KMS-11 (cell line): ENCODE results near the gene TARDBP.
A peak's percentile ranks its signal among the peaks of the same experiment; 100 is the strongest.

ENCODE experiments used
- H2AFZ ChIP-seq: fragments of 200-600 bp; sonication (generic); 2 replicates; pipeline ENCODE4 v1.6.1; 2016; ENCODE audit warnings: antibody characterized with exemption, mixed run types, low read depth
- H3K27ac ChIP-seq: fragments of 200-600 bp; sonication (generic); 2 replicates; pipeline ENCODE4 v1.6.1; 2016; ENCODE audit warnings: mild to moderate bottlenecking, mixed run types
- H3K27me3 ChIP-seq: fragments of 200-600 bp; sonication (generic); 2 replicates; pipeline ENCODE4 v1.6.1; 2017; ENCODE audit warnings: mild to moderate bottlenecking, low read depth, mixed run types, moderate library complexity; ENCODE audit not compliant: insufficient read depth
- H3K36me3 ChIP-seq: fragments of 200-600 bp; sonication (generic); 2 replicates; pipeline ENCODE4 v1.6.1; 2017; ENCODE audit warnings: mild to moderate bottlenecking, mixed run types; ENCODE audit not compliant: insufficient read depth
- H3K4me1 ChIP-seq: fragments of 200-600 bp; sonication (generic); 2 replicates; pipeline ENCODE4 v1.6.1; 2016; ENCODE audit warnings: mild to moderate bottlenecking, low read depth, mixed run types; ENCODE audit not compliant: poor library complexity, severe bottlenecking
- H3K4me2 ChIP-seq: fragments of 200-600 bp; sonication (generic); 2 replicates; pipeline ENCODE4 v1.7.0; 2016; ENCODE audit warnings: mild to moderate bottlenecking, mixed run types
- H3K4me3 ChIP-seq: fragments of 200-600 bp; sonication (generic); IDR thresholded peaks from 2 replicates; pipeline ENCODE4 v1.6.1; 2017; ENCODE audit warnings: low read depth, low read length, mixed read lengths; ENCODE audit not compliant: insufficient read depth
- H3K79me2 ChIP-seq: fragments of 200-600 bp; sonication (generic); 2 replicates; pipeline ENCODE4 v1.6.1; 2016; ENCODE audit warnings: low read depth, mixed run types; ENCODE audit not compliant: insufficient read depth
- H3K9ac ChIP-seq: fragments of 200-600 bp; sonication (generic); 2 replicates; pipeline ENCODE4 v1.6.1; 2016; ENCODE audit warnings: mild to moderate bottlenecking, mixed run types
- H4K20me1 ChIP-seq: fragments of 200-600 bp; sonication (generic); 2 replicates; pipeline ENCODE4 v1.6.1; 2016; ENCODE audit warnings: mild to moderate bottlenecking, mixed run types; ENCODE audit not compliant: insufficient read depth
- TF ChIP-seq, protein P1 (sequence below): fragments of 200-600 bp; sonication (generic); conservative IDR thresholded peaks from 2 replicates; pipeline ENCODE4 v1.6.1; 2017; ENCODE audit warnings: low read depth, mild to moderate bottlenecking, antibody characterized with exemption, low read length, moderate library complexity, mixed read lengths

The TARDBP gene

DNA sequence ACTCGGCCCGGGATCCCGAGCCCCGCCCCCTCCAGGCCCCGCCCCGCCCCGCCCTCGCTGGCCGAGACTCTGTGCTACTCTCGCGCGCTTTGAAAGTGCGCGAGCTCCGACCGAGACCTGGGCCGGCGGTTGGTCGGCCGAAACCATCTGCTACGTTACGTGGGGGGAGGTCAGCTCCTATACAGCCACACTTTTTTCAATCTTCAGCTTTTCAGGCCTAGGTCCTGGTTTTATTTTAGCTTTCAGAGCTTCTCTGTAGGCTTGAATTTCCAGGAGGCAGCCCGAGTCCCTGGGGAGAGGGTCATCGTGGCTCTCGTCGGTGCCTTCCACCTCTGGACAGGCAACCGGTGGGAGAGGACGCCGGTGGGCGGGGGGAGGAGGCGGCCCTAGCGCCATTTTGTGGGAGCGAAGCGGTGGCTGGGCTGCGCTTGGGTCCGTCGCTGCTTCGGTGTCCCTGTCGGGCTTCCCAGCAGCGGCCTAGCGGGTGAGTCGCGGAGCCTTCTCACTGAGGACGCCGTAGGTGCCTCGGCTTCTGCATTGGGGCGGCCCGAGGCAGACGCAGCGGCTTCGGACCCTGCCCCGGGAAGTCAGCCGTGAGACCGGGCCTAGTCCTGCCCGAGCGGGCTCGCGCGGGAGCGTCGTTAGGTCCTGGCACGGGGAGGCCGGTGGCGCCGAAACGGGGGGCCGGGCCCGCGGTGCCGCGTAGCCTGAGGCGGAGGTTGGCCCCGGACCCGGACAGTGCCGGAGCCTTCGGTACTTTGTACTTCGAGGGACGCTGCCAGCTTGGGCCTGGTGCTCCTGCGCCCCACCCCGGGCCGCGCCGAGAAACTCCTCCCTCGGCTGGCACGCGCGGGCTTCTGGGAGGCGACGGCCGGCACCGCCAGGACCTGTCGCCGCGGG is at the start of gene TARDBP:
TARDBP (plus strand) TSS at position 395 of the 900 bp plus-strand sequence. CDS start 1,074 bp downstream, outside the sequence.
- TF ChIP-seq, protein P1, sequence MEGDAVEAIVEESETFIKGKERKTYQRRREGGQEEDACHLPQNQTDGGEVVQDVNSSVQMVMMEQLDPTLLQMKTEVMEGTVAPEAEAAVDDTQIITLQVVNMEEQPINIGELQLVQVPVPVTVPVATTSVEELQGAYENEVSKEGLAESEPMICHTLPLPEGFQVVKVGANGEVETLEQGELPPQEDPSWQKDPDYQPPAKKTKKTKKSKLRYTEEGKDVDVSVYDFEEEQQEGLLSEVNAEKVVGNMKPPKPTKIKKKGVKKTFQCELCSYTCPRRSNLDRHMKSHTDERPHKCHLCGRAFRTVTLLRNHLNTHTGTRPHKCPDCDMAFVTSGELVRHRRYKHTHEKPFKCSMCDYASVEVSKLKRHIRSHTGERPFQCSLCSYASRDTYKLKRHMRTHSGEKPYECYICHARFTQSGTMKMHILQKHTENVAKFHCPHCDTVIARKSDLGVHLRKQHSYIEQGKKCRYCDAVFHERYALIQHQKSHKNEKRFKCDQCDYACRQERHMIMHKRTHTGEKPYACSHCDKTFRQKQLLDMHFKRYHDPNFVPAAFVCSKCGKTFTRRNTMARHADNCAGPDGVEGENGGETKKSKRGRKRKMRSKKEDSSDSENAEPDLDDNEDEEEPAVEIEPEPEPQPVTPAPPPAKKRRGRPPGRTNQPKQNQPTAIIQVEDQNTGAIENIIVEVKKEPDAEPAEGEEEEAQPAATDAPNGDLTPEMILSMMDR = no peak
- Histone ChIP-seq H3K4me1 (peaks cover 23% of the 10 kb centered on the region), H3K9ac (peak within 1 kb of the TSS; percentile 100), H4K20me1 (peaks cover 24% of the 10 kb centered on the region), H2AFZ (peak within 1 kb of the TSS; percentile 96), H3K27ac (peak within 1 kb of the TSS; percentile 99), H3K27me3 (no peaks in the 10 kb centered on the region), H3K36me3 (peaks cover 28% of the 10 kb centered on the region; the same call in 1 of the 2 replicates), H3K4me3 (peak within 1 kb of the TSS; percentile 73), H3K79me2 (peaks cover 47% of the 10 kb centered on the region), H3K4me2 (peak within 1 kb of the TSS; percentile 100)

DNA sequence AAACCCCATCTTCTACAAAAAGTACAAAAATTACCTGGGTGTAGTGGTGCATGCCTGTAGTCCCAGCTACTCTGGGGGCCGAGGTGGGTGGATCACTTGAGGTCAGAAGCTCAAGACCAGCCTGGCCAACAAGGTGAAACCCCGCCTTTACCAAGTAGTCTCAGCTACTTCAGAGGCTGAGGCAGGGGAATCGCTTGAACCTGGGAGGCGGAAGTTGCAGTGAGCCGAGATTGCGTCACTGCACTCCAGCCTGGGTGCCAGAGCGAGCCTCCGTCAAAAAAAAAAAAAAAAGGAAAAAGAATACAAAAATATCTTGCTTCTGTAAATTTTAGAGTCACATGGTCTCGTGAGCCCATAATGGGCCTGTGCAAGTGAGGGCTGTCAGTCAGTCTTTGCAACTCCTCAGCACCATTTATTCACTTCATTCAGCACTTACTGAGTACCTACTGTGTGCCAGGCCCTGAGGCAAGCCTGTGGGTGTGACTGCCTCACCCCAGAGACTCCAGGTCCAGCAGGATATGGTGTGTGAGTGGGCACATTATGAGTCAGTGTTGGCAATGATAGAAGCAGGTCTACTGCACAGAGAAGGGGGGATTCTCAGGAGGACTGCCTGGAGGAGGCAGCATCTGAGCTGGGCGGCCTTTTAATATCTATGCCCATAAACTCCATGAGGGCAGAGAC is 46.8 kb upstream of the TARDBP start:
- Histone ChIP-seq H3K9ac (no peak overlapping the region), H3K4me3 (no peak overlapping the region), H3K4me1 (peaks cover 39% of the 10 kb centered on the region), H4K20me1 (no peaks in the 10 kb centered on the region), H3K36me3 (no peaks in the 10 kb centered on the region), H3K27me3 (peaks cover 76% of the 10 kb centered on the region), H3K27ac (no peak overlapping the region), H2AFZ (no peak overlapping the region), H3K4me2 (no peak overlapping the region), H3K79me2 (no peaks in the 10 kb centered on the region)
- TF ChIP-seq, protein P1 = no peak

DNA sequence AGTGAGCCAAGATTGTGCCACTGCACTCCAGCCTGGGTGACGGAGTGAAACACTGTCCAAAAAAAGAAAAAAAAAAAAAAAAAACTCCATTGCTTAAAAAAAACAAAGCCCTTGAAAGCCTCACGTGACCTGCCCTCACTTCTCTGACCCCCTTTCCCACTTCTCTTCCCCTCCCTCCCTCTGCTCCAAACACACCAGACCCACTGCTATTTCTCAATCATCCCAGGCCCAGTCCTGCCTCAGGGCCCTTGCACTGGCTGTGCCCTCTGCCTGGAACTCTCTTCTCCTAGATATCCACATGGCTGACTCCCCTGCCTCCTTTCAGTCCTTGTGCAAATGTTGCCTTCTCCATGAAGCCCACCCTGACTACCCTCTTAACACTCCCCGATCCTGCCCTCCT is 45.4 kb upstream of the TARDBP start:
- Histone ChIP-seq H3K4me2 (peak overlapping the region; percentile 98; the same call in 1 of the 2 replicates), H3K4me3 (no peak overlapping the region), H3K27ac (no peak overlapping the region), H3K27me3 (peaks cover 64% of the 10 kb centered on the region; the same call in 1 of the 2 replicates), H3K4me1 (peaks cover 34% of the 10 kb centered on the region), H3K9ac (no peak overlapping the region), H3K36me3 (no peaks in the 10 kb centered on the region), H2AFZ (no peak overlapping the region), H4K20me1 (no peaks in the 10 kb centered on the region), H3K79me2 (no peaks in the 10 kb centered on the region)
- TF ChIP-seq, protein P1 = no peak

DNA sequence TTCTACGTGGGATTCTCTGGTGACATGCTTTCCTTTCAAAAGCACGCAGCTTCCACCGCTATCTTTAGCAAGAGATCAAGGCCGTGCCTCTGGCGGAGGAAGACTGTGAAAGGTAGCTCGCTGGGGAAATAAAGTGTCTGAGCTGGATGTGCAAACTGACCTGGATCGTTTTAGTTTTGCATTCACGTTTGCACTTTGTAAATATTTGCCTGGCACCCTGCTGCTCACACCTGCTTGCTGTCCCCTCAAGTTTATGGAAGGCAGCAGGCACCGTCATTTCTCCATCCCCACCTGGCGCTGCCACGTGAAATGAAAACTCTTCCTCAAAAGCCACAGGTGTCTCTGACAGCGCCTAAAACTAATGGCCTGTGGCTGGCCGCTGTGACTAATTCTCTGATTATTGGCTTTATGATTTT is 44.0 kb upstream of the TARDBP start:
- TF ChIP-seq, protein P1 = no peak
- Histone ChIP-seq H3K9ac (peak overlapping the region; percentile 15; the same call in 1 of the 2 replicates), H3K27ac (no peak overlapping the region), H3K36me3 (no peaks in the 10 kb centered on the region), H3K4me2 (peak overlapping the region; percentile 98), H4K20me1 (no peaks in the 10 kb centered on the region), H3K4me3 (peak overlapping the region; percentile 72), H3K79me2 (no peaks in the 10 kb centered on the region), H2AFZ (peak overlapping the region; percentile 60; the same call in 1 of the 2 replicates), H3K4me1 (peaks cover 24% of the 10 kb centered on the region), H3K27me3 (peaks cover 61% of the 10 kb centered on the region; the same call in 1 of the 2 replicates)
